Caco-2 (cell line): ENCODE data around the gene ENO1. TPM values are rescaled to one million over a fixed set of nuclear protein-coding genes. Genes with fewer than 3 reads are reported as not detected.
"Not testable (repeated sequence)": the region's sequence is repeated elsewhere in the genome, so short reads cannot be mapped to it uniquely, and the experiment has no call there.

ENCODE experiments used
- BruUV-seq: library from RNA; stranded (reverse); fragments of 400-500 nt; replicated peaks from 2 replicates; lab custom pipeline; 2021; lab: Mats Ljungman, UMichigan
- CTCF ChIA-PET: fragments of 300-600 bp; sonication (Branson Sonifier 250); formaldehyde crosslinking; loops from one replicate; lab custom pipeline; 2022; ENCODE audit warnings: antibody characterized with exemption; lab: Charles Lee
- POLR2A ChIA-PET: fragments of 300-600 bp; sonication (Branson Sonifier 250); formaldehyde crosslinking; loops from one replicate; lab custom pipeline; 2022; ENCODE audit warnings: antibody characterized with exemption; lab: Charles Lee
- DNase-seq, 2 experiments: peaks; one replicate each; pipeline versions ENCODE4 v3.0.0 to v3.0.0-alpha.2; 2020 to 2022
- H3K27me3 ChIP-seq: replicated peaks from 2 replicates; pipeline ENCODE4 v1.6.0; 2011; ENCODE audit warnings: low read length; ENCODE audit not compliant: control insufficient read depth, insufficient read depth
- H3K36me3 ChIP-seq: 2 replicates; pipeline ENCODE4 v1.5.1; 2011; ENCODE audit warnings: low read length; ENCODE audit not compliant: control insufficient read depth, insufficient read depth
- H3K4me1 ChIP-seq: fragments of 250-450 bp; sonication (Bioruptor Pico); 2 replicates; pipeline ENCODE4 v1.5.1; 2020; ENCODE audit warnings: mild to moderate bottlenecking
- H3K4me3 ChIP-seq: 2 replicates; pipeline ENCODE4 v1.5.1; 2011; ENCODE audit warnings: low read depth, mild to moderate bottlenecking, control low read depth, low read length
- H3K9me3 ChIP-seq: fragments of 250-450 bp; sonication (Bioruptor Pico); 2 replicates; pipeline ENCODE4 v1.5.1; 2020; ENCODE audit warnings: mild to moderate bottlenecking, moderate library complexity
- H3K27ac Mint-ChIP-seq: one replicate; pipeline ENCODE4 v1.8.0; 2022; ENCODE audit warnings: mixed read lengths; ENCODE audit not compliant: unreplicated experiment
- H3K27me3 Mint-ChIP-seq: one replicate; pipeline ENCODE4 v1.8.0; 2022; ENCODE audit warnings: mixed read lengths; ENCODE audit not compliant: insufficient read depth, unreplicated experiment
- H3K36me3 Mint-ChIP-seq: one replicate; pipeline ENCODE4 v1.8.0; 2022; ENCODE audit warnings: mild to moderate bottlenecking, mixed read lengths; ENCODE audit not compliant: insufficient read depth, unreplicated experiment
- H3K4me1 Mint-ChIP-seq: one replicate; pipeline ENCODE4 v1.8.0; 2022; ENCODE audit warnings: low read depth, mixed read lengths; ENCODE audit not compliant: unreplicated experiment
- H3K4me3 Mint-ChIP-seq: one replicate; pipeline ENCODE4 v1.8.0; 2022; ENCODE audit warnings: mild to moderate bottlenecking, moderate library complexity, mixed read lengths; ENCODE audit not compliant: unreplicated experiment
- H3K9me3 Mint-ChIP-seq: one replicate; pipeline ENCODE4 v1.8.0; 2022; ENCODE audit warnings: mixed read lengths; ENCODE audit not compliant: unreplicated experiment
- intact Hi-C: fragments of 100-400 bp; cut with micrococcal nuclease; formaldehyde crosslinking; loops from one replicate; pipeline ENCODE4 v1.10.0; 2022; ENCODE audit not compliant: unreplicated experiment
- total RNA-seq: library from RNA; stranded (reverse); gene quantifications from 2 replicates; pipeline ENCODE4 v1.2.3, GENCODE V29; 2022
- TF ChIP-seq, protein P1 (sequence below), 2 experiments: fragments of 200-600 bp in 1 of 2; IDR thresholded peaks; 1 replicate in 1 of 2; 2 replicates in 1 of 2; pipeline versions ENCODE4 v1.5.1 to v1.8.0; 2011 to 2022; ENCODE audit warnings: antibody characterized with exemption in 1 of 2, control low read depth in 1 of 2, inconsistent platforms in 1 of 2, low read depth in 1 of 2, low read length in 1 of 2, mild to moderate bottlenecking in 1 of 2, moderate library complexity in 1 of 2; ENCODE audit not compliant: insufficient read depth in 1 of 2, severe bottlenecking in 1 of 2, unreplicated experiment in 1 of 2

ENO1 gene
- total RNA-seq, 1 experiment from 2014 or later = 934 TPM

DNA sequence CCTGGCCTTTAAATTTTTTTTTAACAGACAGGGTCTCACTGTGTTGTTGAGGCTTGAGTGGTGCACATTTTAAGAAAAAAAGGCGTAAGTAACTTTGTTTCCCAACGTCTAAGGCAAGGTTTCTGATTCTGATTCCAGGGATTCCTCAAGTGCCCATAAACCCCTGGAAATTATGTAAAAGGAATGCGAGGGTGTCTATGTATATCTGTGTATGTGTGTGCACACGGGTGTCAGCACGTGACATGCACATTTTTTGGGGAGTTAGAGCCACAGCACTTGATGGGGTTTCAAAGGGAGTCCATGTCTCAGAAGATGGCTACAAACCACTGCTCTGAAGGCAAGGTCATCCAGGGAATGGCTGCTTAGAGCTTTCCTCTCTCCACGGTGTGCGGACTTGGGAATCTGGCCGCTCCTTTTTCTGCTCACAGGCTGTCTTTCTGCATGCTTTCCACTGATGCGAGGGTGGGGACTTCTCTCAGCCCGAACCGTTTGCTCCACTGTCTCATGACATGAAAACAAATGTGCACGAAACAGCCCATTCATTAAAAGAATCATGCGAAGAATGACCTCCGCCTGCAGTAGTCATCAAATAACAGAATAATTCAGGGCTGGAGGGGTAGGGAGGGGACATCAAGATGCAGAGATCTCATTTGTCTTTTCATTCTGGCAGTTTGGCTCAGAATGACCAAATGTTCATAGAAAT lies 42.4 kb downstream of the ENO1 start:
- intact Hi-C loops = no loop called here
- no peak overlapping the region for H3K27ac Mint-ChIP-seq
- Histone ChIP-seq H3K4me3 (no peak overlapping the region), H3K4me1 (no peaks in the 10 kb centered on the region), H3K9me3 (no peaks in the 10 kb centered on the region), H3K27me3 (no peaks in the 10 kb centered on the region), H3K36me3 (no peaks in the 10 kb centered on the region)
- no peak for DNase-seq
- ChIA-PET CTCF (no interaction called here), POLR2A (no interaction called here)
- no peaks in the 10 kb centered on the region for H3K27me3 Mint-ChIP-seq
- H3K4me1 Mint-ChIP-seq = no peaks in the 10 kb centered on the region
- BruUV-seq = no TSS peak
- no peaks in the 10 kb centered on the region for H3K9me3 Mint-ChIP-seq
- TF ChIP-seq, protein P1, sequence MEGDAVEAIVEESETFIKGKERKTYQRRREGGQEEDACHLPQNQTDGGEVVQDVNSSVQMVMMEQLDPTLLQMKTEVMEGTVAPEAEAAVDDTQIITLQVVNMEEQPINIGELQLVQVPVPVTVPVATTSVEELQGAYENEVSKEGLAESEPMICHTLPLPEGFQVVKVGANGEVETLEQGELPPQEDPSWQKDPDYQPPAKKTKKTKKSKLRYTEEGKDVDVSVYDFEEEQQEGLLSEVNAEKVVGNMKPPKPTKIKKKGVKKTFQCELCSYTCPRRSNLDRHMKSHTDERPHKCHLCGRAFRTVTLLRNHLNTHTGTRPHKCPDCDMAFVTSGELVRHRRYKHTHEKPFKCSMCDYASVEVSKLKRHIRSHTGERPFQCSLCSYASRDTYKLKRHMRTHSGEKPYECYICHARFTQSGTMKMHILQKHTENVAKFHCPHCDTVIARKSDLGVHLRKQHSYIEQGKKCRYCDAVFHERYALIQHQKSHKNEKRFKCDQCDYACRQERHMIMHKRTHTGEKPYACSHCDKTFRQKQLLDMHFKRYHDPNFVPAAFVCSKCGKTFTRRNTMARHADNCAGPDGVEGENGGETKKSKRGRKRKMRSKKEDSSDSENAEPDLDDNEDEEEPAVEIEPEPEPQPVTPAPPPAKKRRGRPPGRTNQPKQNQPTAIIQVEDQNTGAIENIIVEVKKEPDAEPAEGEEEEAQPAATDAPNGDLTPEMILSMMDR (IDR thresholded peaks at IDR 0.05; ENCODE audit: insufficient read depth in 1 of 2, low read depth in 1 of 2, low read length in 1 of 2, severe bottlenecking in 1 of 2, unreplicated experiment in 1 of 2) = no peak
- no peak overlapping the region for H3K4me3 Mint-ChIP-seq
- H3K36me3 Mint-ChIP-seq = no peaks in the 10 kb centered on the region

DNA sequence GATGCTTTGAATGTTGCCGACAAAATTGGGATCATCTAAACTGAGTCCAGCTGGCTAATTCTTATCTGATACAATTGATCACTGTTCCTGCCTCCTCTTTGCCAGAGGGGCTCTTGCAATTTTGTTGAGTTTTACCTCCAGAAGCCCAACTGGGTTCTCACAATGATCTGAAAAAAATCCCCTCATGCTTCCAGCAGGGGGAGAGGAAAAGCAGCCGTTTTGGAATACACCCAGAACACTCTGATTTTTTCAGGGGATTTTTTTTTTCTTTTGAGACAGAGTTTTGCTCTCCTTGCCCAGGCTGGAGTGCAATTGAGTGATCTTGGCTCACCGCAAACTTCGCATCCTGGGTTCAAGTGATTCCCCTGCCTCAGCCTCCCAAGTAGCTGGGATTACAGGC lies 47.1 kb downstream of the ENO1 start:
- H3K27ac Mint-ChIP-seq = no peak overlapping the region
- no peak for DNase-seq
- Histone ChIP-seq H3K27me3 (no peaks in the 10 kb centered on the region), H3K36me3 (no peaks in the 10 kb centered on the region), H3K4me3 (no peak overlapping the region), H3K4me1 (no peaks in the 10 kb centered on the region; the same call in 1 of the 2 replicates), H3K9me3 (no peaks in the 10 kb centered on the region)
- no peaks in the 10 kb centered on the region for H3K9me3 Mint-ChIP-seq
- H3K36me3 Mint-ChIP-seq = no peaks in the 10 kb centered on the region
- H3K27me3 Mint-ChIP-seq = no peaks in the 10 kb centered on the region
- intact Hi-C loops = no loop called here
- H3K4me1 Mint-ChIP-seq = peaks cover 7% of the 10 kb centered on the region
- CTCF ChIA-PET = no interaction called here
- TF ChIP-seq, protein P1 (IDR thresholded peaks at IDR 0.05; ENCODE audit: insufficient read depth in 1 of 2, low read depth in 1 of 2, low read length in 1 of 2, severe bottlenecking in 1 of 2, unreplicated experiment in 1 of 2) = peak; percentile 39 to 41
- BruUV-seq = no TSS peak
- POLR2A ChIA-PET = no interaction called here
- H3K4me3 Mint-ChIP-seq = no peak overlapping the region

DNA sequence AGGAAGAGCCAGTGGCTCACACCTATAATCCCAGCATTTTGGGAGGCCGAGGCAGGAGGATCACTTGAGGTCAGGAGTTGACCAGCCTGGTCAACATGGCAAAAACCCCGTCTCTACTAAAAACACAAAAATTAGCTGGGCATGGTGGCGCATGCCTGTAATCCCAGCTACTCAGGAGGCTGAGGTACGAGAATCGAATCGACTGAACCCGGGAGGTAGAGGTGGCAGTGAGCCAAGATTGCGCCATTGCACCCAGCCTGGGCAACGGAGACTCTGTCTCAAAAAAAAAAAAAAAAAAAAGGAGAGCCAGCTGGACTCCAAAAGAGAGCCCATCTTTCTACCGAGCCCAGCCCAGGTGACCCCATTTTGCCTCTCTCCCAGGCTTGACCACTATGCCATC lies 47.8 kb downstream of the ENO1 start:
- H3K4me3 ChIP-seq, H3K9me3 Mint-ChIP-seq, H3K4me1 Mint-ChIP-seq, H3K27ac Mint-ChIP-seq, H3K36me3 ChIP-seq, H3K36me3 Mint-ChIP-seq, H3K4me3 Mint-ChIP-seq, BruUV-seq, H3K4me1 ChIP-seq, CTCF ChIA-PET, H3K27me3 Mint-ChIP-seq, POLR2A ChIA-PET, H3K9me3 ChIP-seq, H3K27me3 ChIP-seq, intact Hi-C loops, DNase-seq: not testable (repeated sequence)
